Measurements from ENCODE around the gene PHKA2. TPM values are rescaled to one million over a fixed set of nuclear protein-coding genes. Genes with fewer than 3 reads are reported as not detected.
A peak's percentile ranks its signal among the peaks of the same experiment; 100 is the strongest.

Gene PHKA2
- total RNA-seq, 1 experiment from 2014 or later: 9.1 TPM

DNA sequence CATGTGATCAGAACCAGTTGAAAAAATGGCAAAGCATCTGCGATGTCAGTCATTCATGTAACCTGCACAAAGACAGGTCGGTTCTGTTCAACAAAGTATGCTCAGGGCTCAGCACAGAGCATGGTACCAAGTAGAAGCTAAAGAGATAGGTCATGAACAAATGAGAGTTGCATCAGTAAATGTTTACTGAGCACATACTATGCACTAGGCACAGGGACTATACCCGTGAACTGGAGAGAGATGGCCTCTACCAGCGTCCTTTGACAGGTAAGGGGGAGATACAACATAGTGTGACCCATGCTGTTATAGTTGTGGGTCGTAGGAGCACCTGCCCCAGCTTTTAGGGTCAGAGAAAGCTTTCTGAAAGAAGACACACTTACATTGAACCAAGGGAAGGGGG is 46.7 kb downstream of the PHKA2 start:
- DNase-seq (ENCODE audit: extremely low read depth, low read depth): no peak

DNA sequence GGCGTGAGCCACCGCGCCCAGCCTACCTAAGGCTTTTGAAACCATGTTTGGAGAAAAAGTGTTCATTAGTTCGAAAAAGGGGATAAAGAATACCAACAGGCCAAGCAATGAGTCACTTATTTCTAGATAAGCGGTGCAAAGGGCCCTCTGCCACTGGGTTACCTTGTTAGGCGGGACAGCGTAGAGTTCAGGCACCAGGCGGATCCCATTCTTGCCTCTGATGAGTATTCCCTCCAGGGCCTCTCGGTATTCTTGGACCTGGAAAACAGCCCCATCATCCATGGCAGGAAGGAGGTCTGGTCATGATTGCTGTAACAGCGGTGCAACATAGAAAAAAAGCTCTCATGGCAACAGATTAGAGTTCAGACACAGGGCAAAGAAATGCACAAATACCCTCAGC is 48.0 kb downstream of the PHKA2 start:
- no peak for DNase-seq (ENCODE audit: extremely low read depth, low read depth)

DNA sequence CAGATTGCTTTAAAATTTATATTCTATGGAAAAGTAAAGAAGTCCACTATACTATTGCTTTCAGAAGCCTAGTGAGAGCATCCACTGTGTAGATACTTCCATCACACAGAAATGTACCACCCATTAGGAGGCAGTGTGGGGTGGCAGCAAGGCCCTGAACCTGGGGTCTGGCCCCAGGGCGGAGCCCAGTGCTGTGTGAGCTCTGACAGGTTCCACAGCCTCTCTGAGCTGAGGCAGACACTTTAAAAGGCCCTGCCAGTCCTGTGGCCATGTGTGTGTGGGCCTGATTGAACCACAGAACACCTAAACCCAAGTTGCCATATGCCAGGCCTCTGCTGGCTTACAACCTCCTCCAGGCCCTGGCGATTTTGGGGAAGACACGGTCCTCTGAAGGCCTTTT is 49.2 kb downstream of the PHKA2 start:
- DNase-seq (ENCODE audit: extremely low read depth, low read depth): no peak

DNA sequence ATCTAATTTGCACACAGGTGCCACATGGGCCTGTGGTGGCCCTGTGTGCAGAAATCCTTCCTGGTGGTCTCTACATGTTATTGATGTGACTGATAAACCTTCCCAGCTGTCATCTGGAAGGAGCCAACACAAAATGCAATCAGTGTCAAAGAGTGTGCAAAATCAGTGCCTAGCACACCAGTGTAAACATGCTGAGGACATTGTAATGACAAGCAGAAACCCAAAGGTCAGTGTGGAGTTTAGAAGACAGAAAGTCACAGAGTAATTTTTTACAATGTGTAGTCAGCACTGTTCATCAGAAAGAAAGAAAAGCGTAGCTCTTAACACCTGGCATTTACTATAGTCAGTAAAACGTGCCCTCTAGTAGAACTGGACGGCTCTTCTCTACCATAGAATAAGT is 50.3 kb downstream of the PHKA2 start:
- no peak for DNase-seq (ENCODE audit: extremely low read depth, low read depth)

DNA sequence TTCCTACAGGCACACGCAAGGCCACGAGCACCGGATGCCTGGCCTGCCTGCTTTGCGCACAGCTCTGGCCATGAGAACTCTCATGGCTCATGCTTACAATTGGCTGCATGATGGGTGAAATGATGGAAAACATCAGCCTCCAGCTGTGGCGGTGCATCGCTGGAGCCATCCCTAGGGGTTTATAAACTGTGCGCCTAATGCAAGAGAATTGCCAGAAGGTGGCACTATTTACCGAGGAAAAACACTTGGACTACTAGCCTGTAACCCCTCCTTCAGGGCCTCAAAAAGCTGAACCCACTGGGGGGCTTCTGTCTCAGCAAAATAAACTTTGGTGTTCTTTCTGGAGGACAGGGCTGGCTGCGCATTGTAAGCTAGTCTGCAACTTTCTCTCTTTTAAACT is 51.9 kb downstream of the PHKA2 start:
- peak; percentile 37 for DNase-seq (ENCODE audit: extremely low read depth, low read depth)

DNA sequence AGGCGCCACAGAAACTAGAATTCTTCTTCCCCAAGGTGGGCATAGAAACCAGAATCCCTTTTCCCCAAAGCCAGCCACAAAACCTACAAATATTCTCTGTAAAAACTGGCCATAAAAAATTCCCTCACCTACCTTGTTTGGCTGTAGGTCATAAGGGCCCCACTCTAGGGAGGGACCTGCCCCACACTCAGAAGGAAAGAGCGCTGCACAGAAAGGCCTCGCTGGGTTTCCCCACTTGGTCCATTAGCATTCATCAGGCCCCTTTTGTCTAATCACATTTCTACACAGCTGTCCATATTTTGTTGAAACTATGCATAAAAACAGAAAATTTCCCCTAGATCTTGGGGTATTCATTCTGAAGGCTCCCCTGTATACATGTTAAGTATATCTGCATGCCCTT is 54.1 kb downstream of the PHKA2 start:
- no peak for DNase-seq (ENCODE audit: extremely low read depth, low read depth)

DNA sequence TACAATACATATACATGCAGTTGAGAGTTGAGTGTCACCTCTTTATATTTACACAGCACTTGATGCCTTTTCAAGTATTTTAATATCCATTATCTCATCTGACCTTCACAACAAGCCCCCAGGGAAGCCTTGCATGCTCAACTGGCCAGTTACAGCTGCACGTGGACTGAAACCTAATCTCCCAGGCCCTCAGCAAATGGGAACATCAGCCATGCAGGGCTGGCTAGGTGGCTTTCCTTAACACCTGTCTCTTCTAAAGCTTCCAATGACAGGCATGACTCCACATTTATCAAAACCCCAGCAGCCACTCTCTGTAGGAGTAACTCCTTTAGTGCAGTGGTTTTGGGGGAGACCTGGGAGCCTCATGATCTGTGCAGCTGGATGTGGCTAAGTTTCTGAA is 56.4 kb downstream of the PHKA2 start:
- DNase-seq (ENCODE audit: extremely low read depth, low read depth): no peak

DNA sequence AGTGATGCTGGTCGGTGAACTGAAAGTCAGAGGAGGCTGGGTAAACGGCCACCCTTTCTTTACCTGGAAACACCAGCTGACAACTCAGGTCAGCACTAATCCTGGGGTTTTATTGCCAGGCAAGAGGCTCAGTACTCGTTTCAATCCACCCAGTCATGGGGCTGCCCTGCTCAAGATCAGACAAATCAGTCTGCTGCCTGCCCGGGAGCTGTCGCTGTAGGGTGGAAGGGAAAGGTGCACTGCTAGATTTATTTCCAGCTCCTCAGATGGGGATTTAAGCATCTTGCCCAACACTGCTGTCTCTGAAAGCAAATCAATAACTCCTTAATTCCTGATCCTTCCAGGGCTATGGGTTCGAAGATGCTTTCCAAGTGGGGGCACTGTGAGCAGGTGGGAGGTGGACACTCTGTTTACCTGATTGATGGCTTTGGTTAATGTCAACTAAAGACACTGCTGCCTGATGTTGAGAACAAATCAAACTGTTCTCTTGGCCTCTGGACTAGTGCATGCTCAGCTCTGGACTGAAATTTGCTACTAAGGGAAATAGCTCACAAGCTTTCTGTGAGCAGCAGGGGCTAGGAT is 59.3 kb downstream of the PHKA2 start:
- no peak for DNase-seq (ENCODE audit: extremely low read depth, low read depth)

DNA sequence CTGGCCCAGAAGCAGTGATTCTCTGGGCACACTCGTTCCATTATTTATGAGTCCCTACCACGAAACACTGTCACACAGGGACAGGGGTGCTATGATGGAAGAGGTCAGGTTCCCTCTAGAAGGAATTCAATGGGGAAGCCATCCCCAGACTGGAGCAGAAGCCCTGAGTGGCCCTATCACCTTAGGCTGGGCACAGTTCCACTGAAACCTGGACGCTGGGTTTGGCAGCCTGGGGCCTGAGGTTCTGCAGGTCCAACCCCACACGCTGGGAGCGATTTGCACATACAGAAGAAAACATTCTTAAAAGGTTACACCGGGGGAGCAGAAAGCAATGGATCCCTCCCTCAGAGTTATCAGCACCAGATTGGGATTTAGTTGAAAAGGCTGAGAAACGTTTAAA is 63.3 kb downstream of the PHKA2 start:
- DNase-seq (ENCODE audit: extremely low read depth, low read depth): no peak

DNA sequence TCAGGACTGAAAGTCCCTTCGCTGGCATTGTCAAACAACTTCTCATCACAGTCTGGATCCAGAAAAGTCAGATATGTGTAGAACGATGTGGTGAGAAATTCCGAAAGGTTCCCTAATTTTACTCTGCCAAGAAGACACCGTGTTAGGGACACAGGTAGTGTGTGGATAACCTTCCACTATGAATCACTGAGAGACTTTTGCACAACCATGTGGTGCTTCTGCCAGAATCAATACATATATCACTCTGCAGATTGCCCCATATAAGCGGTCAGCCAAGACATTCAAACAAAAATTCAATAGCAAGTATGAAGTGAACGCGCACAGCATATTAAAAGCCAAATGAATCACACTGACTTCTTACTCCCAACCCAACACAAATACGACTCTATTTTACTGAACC is 63.8 kb downstream of the PHKA2 start:
- DNase-seq (ENCODE audit: extremely low read depth, low read depth): no peak

DNA sequence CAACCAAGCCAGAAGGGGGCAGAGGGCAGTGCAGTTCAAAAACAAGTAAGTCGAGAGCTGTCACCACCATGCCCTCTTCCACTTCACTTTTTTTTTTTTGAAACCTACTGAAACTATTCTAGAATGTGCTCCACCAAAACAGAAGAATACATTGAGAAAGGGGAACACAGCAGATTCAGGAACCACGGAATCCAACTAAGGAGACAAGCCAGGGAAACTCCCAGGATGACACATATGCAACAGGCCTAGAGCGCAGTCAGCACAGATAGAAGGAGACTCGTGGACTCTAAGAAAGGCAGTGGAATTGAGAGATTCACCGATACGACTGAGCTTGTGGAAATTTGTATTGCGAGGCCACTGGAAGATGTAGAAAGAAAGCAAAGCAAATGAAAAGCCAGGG is 66.1 kb downstream of the PHKA2 start:
- no peak for DNase-seq (ENCODE audit: extremely low read depth, low read depth)

DNA sequence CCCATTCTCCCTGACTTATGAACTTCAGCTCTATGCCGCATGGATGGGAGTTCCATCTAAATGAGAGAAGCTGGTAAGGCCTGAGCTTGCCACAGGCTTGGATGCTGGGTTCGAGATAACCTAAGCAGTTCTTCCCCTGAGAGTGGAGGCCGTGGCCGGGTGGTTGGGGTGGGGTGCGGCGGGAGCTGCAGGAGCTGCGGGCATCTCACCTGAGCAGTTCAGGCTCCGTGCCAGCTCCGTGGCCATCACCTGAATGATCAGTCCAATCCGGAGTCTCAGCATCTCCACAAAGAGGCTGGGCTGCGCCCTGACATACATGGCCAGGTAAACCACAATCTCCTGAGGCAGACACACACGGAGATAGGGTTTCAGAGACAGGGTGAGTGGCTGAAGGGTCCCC is 77.6 kb downstream of the PHKA2 start:
- DNase-seq (ENCODE audit: extremely low read depth, low read depth): no peak

DNA sequence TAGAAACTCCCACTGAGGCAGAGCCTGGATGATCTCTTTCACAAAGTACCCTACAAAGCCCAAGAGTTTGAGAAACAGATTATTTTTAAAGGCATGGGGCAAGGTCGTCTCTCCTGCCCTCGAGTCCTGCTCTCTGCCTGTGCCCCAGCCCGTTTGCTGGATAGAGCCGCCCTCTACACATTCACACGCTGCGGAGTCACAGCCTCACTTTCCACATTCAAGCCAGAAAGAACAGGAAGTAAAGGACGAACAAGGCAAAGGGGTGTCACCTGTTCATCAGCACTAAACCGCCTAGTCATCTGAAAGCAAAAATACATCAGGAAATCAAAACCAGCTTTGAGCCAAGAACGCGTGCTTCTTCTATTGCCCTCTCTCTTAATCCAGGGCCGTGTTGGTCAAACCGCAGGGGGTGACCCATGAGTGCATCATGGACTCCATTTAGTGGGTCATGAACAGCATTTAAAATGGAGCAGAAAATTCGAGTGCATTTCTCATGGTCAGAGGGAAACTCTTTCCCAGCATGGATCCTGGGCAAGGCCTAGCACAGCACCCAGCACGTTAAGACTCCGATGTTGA is 83.4 kb downstream of the PHKA2 start:
- DNase-seq (ENCODE audit: extremely low read depth, low read depth): no peak

DNA sequence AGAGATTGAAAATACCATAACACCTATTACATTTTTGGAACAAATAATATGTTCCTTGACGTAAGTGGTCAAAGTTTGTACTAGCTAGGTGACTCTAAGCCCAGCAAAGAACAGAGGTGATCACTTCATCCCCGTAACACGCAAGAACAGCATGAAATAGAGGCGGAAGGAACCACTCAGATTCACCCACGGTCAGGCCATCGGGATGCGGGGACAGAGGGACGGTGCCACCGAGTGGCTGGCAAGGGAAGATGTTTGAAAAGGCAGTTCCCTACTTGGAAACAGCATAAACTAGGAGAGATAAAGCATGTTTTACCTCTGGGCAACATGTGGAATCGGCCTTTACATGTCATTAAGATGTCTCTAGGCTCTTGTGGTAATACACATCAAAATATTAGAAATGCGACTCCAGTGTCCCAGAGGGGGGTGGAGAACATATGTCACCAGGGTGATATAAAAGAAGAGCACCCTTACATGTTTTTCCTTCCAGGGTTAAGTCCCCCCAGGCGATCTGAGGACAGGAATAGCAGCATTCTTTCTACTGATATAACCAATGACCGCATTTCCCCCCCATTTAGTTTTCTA is 84.0 kb downstream of the PHKA2 start:
- no peak for DNase-seq (ENCODE audit: extremely low read depth, low read depth)

DNA sequence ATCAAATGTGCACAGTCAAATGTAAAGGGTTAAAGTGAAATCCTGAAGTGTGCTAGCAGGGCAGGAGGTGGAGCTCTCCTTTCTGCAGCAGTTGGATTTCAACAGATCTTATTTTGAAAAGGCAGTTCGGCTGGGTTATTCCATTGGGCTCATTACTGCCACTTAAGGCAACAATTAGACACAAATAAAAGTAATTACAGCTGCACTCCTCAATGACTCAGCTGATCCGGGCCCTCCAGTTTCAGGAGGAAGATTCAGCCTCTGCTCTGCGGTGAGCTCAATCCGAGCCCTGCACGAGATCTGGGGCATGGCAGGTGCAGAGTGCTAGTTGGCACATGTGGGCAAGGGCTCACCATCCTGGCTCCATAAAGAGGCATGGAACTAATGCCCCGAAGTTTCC is 85.4 kb downstream of the PHKA2 start:
- no peak for DNase-seq (ENCODE audit: extremely low read depth, low read depth)

DNA sequence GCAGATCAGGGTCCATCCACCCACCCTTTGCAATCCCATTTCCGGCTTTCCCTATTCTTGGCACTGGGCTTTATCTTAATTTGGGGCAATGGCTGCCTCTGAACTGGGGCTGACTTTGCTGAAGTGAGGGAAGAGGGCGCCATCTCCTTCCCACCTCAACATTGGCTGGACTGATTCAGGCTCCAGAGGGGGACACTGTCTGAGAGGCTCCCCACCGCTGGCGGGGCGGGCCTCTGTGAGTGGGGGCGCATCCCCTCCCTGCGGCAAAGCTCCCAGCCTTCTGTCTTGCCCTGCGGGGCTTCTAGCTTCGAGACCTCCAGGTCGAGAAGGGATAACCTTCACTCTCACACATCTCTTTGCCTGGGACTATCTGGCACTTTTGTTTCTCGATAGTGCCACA is 85.8 kb downstream of the PHKA2 start:
- DNase-seq (ENCODE audit: extremely low read depth, low read depth): no peak

DNA sequence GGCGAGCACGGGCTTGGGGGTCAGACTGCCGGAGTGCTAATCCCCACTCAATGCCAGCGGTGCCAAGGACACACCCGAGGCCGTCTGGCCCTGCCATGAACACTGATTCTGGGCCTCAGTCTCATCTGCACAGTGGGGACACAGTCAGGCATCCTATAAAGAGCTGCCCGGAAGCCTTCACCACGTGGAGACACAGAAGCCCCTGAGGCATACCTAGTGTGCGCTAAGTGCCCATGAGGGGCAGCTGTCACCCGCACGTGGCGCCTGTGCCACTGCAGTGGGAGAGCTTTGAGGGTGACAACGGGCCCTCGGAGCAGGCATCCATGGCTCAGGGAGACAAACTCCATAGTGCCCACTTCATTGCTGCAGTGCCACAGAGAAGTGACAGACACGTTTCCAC is 86.3 kb downstream of the PHKA2 start:
- no peak for DNase-seq (ENCODE audit: extremely low read depth, low read depth)

DNA sequence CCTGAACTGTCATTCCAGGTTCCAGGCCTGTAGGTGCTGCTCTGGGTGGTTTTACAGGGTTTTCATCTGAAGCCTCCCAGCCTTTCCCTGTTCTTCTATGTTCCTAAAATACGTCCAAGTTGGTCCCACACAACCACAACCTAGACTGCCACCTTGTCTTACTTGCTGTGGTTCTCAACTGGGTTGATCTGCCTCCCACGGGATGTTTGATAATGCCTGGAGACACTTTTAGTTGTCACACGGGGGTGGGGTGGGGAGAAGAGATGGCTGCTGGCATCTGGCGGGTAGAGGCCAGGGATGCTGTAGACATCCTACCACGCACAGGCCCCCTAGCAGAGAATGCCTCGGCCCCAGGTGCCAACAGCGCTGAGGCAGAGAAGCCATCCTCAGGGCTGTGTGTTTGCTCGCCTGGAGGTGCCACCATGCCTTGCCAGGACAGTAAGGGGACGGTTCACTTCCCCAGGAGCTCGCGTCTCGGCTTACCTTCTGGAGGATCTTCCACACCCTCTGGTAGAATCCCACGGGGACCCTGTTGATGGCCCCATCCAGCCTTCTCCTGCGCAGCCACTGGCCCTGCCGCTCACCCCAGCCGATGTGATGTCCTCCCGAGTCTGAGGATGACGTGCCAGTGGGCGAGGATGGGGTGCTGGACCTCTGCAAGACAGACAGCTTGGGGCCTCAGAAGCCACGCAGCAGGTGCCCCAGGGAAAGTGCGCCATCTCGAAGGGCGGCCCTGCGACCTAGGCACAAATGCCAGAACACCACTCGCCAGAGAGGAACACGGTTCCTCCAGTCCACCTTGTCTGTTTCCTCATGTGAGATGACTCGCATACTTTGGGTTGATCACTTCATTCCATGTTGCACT is 87.0 kb downstream of the PHKA2 start:
- DNase-seq (ENCODE audit: extremely low read depth, low read depth): no peak

DNA sequence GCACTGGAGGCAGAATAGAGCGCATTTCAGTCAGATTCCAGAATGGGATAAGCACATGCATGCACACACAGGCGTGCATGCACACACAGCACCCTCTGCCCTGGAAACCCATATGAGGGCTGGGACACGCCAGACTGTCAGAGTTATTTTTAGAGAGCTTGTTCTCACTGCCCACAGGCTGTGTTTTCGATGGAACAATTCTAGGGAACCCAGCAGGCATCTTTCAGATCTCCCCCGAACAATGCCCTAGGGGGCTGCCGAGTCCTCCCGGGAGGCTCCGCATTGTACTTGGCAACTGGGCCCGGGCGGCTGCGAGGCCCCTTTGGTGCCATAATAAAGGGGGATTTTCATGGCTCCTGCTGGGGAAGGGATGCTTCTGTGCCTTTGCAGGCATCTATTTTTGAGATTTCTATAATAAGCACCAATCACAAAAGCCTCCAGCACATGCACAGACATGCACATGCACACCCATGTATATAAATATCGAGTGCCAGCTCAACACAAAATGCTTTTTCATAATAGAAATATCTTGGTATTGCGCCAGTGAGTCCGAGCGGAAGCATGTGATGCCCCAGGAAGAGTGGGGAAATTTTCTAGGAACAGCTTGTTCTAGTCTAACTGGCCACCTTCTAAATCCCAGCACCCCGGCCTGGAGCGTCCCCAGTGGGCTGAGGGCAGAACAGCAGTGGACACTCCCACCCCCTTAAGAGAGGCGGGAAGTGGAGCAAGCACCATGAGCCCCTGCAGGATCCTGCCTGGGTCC is 88.5 kb downstream of the PHKA2 start:
- DNase-seq (ENCODE audit: extremely low read depth, low read depth): no peak

DNA sequence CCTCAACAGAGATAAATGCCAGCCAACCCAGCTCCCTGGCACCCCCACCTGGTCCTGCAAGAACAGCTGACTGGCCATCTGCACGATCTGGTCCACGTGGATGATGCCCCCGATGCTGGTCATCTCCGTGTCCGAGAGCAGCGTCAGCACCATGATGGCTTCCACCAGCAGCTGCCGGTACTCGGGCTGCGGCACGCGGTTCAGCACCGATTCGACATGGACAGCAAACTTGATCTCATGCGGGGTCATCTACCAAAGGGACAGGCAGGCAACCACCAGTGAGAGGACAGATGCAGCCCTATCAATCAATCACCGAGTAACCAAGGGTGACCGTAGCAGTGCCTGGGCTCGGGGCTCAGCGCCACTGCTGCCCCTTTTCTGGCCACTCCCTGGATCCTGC is 89.8 kb downstream of the PHKA2 start:
- no peak for DNase-seq (ENCODE audit: extremely low read depth, low read depth)

DNA sequence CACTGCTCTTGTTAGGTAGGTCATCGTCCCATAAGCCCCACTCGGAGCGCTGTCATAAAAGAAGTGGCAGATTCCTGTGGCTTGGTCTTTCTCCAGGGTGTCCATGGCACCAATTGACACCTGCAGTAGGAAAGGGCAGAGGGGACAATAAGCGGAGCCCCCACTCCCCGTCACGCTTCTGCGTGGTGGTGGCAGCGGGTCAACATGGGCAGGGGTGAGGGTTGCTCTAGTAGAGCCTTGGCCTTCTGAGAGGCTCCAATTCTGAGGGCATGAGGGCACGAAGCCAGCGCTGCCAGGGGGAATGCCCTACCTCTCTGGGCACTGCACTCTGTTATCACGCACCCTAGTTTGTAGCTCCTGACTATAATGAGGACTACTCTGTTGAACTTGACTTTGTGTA is 90.4 kb downstream of the PHKA2 start:
- DNase-seq (ENCODE audit: extremely low read depth, low read depth): no peak
